Endothelial cell of umbilical vein (primary cell): ENCODE data around the gene YAP1. TPM values are rescaled to one million over a fixed set of nuclear protein-coding genes. Genes with fewer than 3 reads are reported as not detected.

Source experiments
- BruUV-seq: library from RNA; stranded (reverse); fragments of 400-500 nt; replicated peaks from 2 replicates; lab custom pipeline; 2021; lab: Mats Ljungman, UMichigan
- CTCF ChIA-PET: fragments of 300-600, 350-600 bp; sonication (Branson Sonifier 250); formaldehyde crosslinking; loops from one replicate; lab custom pipeline; 2021; ENCODE audit warnings: antibody characterized with exemption, inconsistent platforms; lab: Charles Lee
- POLR2A ChIA-PET: fragments of 300-600, 350-600 bp; sonication (Branson Sonifier 250); formaldehyde crosslinking; loops from one replicate; lab custom pipeline; 2021; ENCODE audit warnings: antibody characterized with exemption, inconsistent platforms; lab: Charles Lee
- DNase-seq: peaks from one replicate; pipeline ENCODE4 v3.0.0-alpha.2; 2011; ENCODE audit warnings: low read depth, low spot score
- FAIRE-seq: peaks from 2 replicates; lab custom pipeline; 2011; peaks lifted over from hg19 to GRCh38; lab: Jason Lieb, UNC
- H2AFZ ChIP-seq: 2 replicates; pipeline ENCODE4 v1.6.0; 2012; ENCODE audit warnings: low read depth, low read length, control low read depth, inconsistent platforms
- H3K27ac ChIP-seq: 2 replicates; pipeline ENCODE4 v1.5.1; 2011; ENCODE audit warnings: low read depth, mild to moderate bottlenecking, control low read depth, low read length, moderate library complexity; ENCODE audit not compliant: insufficient read depth
- H3K27me3 ChIP-seq, 2 experiments: 2 replicates each; pipeline versions ENCODE4 v1.6.0 to v1.6.1; 2011; ENCODE audit warnings: low read length in 2 of 2, mixed read lengths in 1 of 2; ENCODE audit not compliant: control insufficient read depth in 2 of 2, insufficient read depth in 2 of 2
- H3K36me3 ChIP-seq, 2 experiments: 2 replicates in 1 of 2; 3 replicates in 1 of 2; pipeline ENCODE4 v1.5.1; 2011; ENCODE audit warnings: low read length in 2 of 2, mild to moderate bottlenecking in 1 of 2, moderate library complexity in 1 of 2; ENCODE audit not compliant: control insufficient read depth in 2 of 2, insufficient read depth in 2 of 2; ENCODE audit errors: extremely low read depth in 1 of 2
- H3K4me1 ChIP-seq: 3 replicates; pipeline ENCODE4 v1.5.1; 2011; ENCODE audit warnings: mild to moderate bottlenecking, low read length; ENCODE audit not compliant: control insufficient read depth, insufficient read depth; ENCODE audit errors: extremely low read depth
- H3K4me2 ChIP-seq: 2 replicates; pipeline ENCODE4 v1.6.1; 2011; ENCODE audit warnings: low read length, control low read depth, mixed read lengths; ENCODE audit not compliant: insufficient read depth
- H3K4me3 ChIP-seq, 3 experiments: fragments of 200-600 bp in 1 of 3; sonication (generic), shearing (Covaris generic) in 1 of 3; replicated peaks in 1 of 3; 2 replicates each; pipeline ENCODE4 v1.5.1; 2011 to 2016; ENCODE audit warnings: control low read depth in 3 of 3, low read length in 3 of 3, mild to moderate bottlenecking in 2 of 3, inconsistent platforms in 1 of 3, low read depth in 1 of 3, moderate library complexity in 1 of 3; ENCODE audit not compliant: insufficient read depth in 1 of 3
- H3K79me2 ChIP-seq: 2 replicates; pipeline ENCODE4 v1.6.0; 2012; ENCODE audit warnings: low read length, inconsistent platforms; ENCODE audit not compliant: control insufficient read depth, insufficient read depth
- H3K9ac ChIP-seq: replicated peaks from 2 replicates; pipeline ENCODE3; 2011; ENCODE audit warnings: low read length, control low read depth; ENCODE audit not compliant: insufficient read depth; ENCODE audit errors: extremely low read depth
- H3K9me1 ChIP-seq: replicated peaks from 3 replicates; pipeline ENCODE4 v1.6.0; 2011; ENCODE audit warnings: mild to moderate bottlenecking, low read length; ENCODE audit not compliant: control insufficient read depth, insufficient read depth; ENCODE audit errors: extremely low read depth
- H3K9me3 ChIP-seq: replicated peaks from 2 replicates; pipeline ENCODE4 v1.5.1; 2012; ENCODE audit warnings: low read length, inconsistent platforms; ENCODE audit not compliant: control insufficient read depth, insufficient read depth
- H4K20me1 ChIP-seq: replicated peaks from 2 replicates; pipeline ENCODE3; 2011; ENCODE audit warnings: mild to moderate bottlenecking, low read length; ENCODE audit not compliant: control insufficient read depth, insufficient read depth; ENCODE audit errors: extremely low read depth
- EZH2 ChIP-seq: IDR thresholded peaks from 2 replicates; pipeline ENCODE4 v1.6.1; 2012; ENCODE audit warnings: borderline replicate concordance, low read depth, mild to moderate bottlenecking, moderate library complexity, low read length, inconsistent platforms; ENCODE audit not compliant: severe bottlenecking
- FOS ChIP-seq: IDR thresholded peaks from 2 replicates; pipeline ENCODE4 v1.6.1; 2011; ENCODE audit warnings: mild to moderate bottlenecking, low read length, moderate library complexity, borderline replicate concordance; ENCODE audit not compliant: insufficient read depth
- GATA2 ChIP-seq: IDR thresholded peaks from 2 replicates; pipeline ENCODE4 v1.7.0; 2011; ENCODE audit warnings: low read depth, mild to moderate bottlenecking, moderate library complexity, mixed read lengths, low read length; ENCODE audit not compliant: insufficient read length, insufficient read depth
- JUN ChIP-seq: IDR thresholded peaks from 2 replicates; pipeline ENCODE4 v1.6.1; 2011; ENCODE audit warnings: borderline replicate concordance, low read depth; ENCODE audit not compliant: insufficient read length, insufficient read depth
- MYC ChIP-seq: IDR thresholded peaks from one replicate; pipeline ENCODE4 v1.6.1; 2011; ENCODE audit warnings: mild to moderate bottlenecking, low read depth, low read length
- POLR2A ChIP-seq: IDR thresholded peaks from 2 replicates; pipeline ENCODE4 v1.6.1; 2012; ENCODE audit warnings: low read depth, mild to moderate bottlenecking, control low read depth, low read length
- POLR2AphosphoS5 ChIP-seq: IDR thresholded peaks from 2 replicates; pipeline ENCODE4 v1.6.1; 2012; ENCODE audit warnings: low read depth, mild to moderate bottlenecking, control low read depth, low read length, moderate library complexity; ENCODE audit not compliant: insufficient read depth
- dilution Hi-C: fragments of 300-500 bp; cut with MboI; formaldehyde crosslinking; loops from one replicate; pipeline ENCODE4 v1.15.0; 2019; ENCODE audit warnings: low sequenced_read_pairs; ENCODE audit not compliant: extremely low pct_ligation_motif_present
- intact Hi-C: fragments of 100-400 bp; cut with micrococcal nuclease; formaldehyde crosslinking; loops from one replicate; pipeline ENCODE4 v1.10.0; 2022
- polyA plus RNA-seq, 4 experiments: library from polyadenylated mRNA; depleted of rRNA in 3 of 4; stranded (reverse) in 3 of 4; unstranded in 1 of 4; fragments of >200 nt; gene quantifications; 2 replicates each; pipeline versions ENCODE4 v1.2.1 to v1.2.3, GENCODE V29; 2011 to 2012; ENCODE audit warnings: missing spikeins in 1 of 4
- total RNA-seq: library from RNA; stranded (reverse); gene quantifications from 2 replicates; pipeline ENCODE4 v1.2.3, GENCODE V29; 2021
- TF ChIP-seq, protein P1 (sequence below), 2 donors: IDR thresholded peaks; 1 replicate in 1 of 2; 2 replicates in 1 of 2; pipeline ENCODE4 v1.5.1; 2011; ENCODE audit warnings: low read length in 2 of 2, mild to moderate bottlenecking in 2 of 2, moderate library complexity in 2 of 2, control low read depth in 1 of 2, inconsistent platforms in 1 of 2, low read depth in 1 of 2; ENCODE audit not compliant: insufficient read depth in 1 of 2; ENCODE audit errors: extremely low read depth in 1 of 2
- TF ChIP-seq, protein P2 (sequence below): IDR thresholded peaks from 2 replicates; pipeline ENCODE4 v1.6.1; 2011; ENCODE audit not compliant: insufficient read depth, insufficient read length

YAP1 gene
- total and polyA plus RNA-seq, 2 donors (not counting 3 experiments of a cell fraction or from before 2014, with no cell fraction given), result 32.6 to 48.9 TPM

DNA sequence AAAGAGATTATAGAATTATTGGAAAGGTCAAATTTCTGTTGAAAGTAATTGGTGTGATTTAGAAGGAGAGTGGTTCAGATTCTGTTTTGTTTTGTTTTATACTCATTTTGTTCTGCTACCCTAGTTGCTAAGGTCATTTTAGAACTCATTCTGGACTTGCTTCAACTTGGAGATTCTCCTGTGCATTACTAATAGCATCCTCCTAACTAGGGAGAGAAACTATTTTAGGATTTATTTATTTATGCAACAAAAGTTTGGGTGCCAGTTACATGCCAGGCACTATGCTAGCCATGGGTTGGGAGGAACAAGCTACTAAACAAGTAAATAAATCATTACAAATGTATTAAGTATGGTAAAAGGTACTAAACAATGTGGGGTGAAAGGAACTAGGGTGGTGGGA lies 84.0 kb downstream of the YAP1 start:
- ChIA-PET POLR2A (interaction anchor here (0.5 kb wide), 1 partner anchor 698 kb away, joined by 4 read pairs; no protein-coding TSS in a partner anchor), CTCF (no interaction called here)
- no TSS peak for BruUV-seq
- no peak for DNase-seq
- Histone ChIP-seq H3K9me3 (no peaks in the 10 kb centered on the region), H3K79me2 (no peaks in the 10 kb centered on the region), H3K9me1 (no peaks in the 10 kb centered on the region), H2AFZ (no peak overlapping the region), H4K20me1 (no peaks in the 10 kb centered on the region), H3K4me2 (no peak overlapping the region), H3K36me3 (no peaks in the 10 kb centered on the region), H3K27ac (no peak overlapping the region), H3K9ac (no peak overlapping the region), H3K4me1 (no peaks in the 10 kb centered on the region), H3K27me3 (no peaks in the 10 kb centered on the region), H3K4me3 (no peak overlapping the region)
- dilution Hi-C loops (no loop called here), intact Hi-C loops (no loop called here)
- TF ChIP-seq EZH2 (no peak), MYC (no peak), GATA2 (no peak), JUN (no peak), POLR2A (no peak), POLR2AphosphoS5 (no peak), FOS (no peak)
- TF ChIP-seq, protein P1, sequence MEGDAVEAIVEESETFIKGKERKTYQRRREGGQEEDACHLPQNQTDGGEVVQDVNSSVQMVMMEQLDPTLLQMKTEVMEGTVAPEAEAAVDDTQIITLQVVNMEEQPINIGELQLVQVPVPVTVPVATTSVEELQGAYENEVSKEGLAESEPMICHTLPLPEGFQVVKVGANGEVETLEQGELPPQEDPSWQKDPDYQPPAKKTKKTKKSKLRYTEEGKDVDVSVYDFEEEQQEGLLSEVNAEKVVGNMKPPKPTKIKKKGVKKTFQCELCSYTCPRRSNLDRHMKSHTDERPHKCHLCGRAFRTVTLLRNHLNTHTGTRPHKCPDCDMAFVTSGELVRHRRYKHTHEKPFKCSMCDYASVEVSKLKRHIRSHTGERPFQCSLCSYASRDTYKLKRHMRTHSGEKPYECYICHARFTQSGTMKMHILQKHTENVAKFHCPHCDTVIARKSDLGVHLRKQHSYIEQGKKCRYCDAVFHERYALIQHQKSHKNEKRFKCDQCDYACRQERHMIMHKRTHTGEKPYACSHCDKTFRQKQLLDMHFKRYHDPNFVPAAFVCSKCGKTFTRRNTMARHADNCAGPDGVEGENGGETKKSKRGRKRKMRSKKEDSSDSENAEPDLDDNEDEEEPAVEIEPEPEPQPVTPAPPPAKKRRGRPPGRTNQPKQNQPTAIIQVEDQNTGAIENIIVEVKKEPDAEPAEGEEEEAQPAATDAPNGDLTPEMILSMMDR (IDR thresholded peaks at IDR 0.05; ENCODE audit: extremely low read depth in 1 of 2, insufficient read depth in 1 of 2, low read depth in 1 of 2, low read length in 2 of 2), result no peak
- TF ChIP-seq, protein P2, sequence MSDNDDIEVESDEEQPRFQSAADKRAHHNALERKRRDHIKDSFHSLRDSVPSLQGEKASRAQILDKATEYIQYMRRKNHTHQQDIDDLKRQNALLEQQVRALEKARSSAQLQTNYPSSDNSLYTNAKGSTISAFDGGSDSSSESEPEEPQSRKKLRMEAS, result no peak
- FAIRE-seq, result no peak
